ENCODE results near the gene SH3TC2.

DNA sequence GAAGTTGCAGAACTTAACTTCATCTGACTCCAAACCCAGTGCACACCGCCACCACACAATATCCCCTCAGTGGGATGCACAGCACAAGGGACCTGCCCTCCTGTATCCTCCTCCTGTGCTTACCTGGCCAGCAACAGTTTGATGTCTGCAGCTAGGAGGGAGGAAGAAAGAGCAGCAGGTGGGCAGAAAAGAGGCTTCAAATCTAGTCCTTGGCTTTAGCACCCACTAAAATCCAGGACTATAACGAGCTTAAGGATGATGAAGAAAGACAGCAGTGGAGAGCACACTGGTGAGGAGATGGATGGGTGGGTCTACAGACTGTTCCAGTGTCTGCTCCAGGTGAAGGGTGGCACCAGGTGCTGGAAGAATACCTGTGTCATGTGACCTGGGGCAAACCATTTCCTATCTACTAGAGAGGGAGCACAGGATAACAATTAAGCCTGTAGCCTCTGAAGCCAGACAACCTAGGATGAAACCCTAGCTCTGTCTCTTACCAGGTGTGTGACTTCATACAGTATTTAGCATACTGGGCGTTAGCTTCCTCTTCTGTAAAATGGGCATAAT is 100.0 kb downstream of the SH3TC2 start:
- TF ChIP-seq, protein P1, sequence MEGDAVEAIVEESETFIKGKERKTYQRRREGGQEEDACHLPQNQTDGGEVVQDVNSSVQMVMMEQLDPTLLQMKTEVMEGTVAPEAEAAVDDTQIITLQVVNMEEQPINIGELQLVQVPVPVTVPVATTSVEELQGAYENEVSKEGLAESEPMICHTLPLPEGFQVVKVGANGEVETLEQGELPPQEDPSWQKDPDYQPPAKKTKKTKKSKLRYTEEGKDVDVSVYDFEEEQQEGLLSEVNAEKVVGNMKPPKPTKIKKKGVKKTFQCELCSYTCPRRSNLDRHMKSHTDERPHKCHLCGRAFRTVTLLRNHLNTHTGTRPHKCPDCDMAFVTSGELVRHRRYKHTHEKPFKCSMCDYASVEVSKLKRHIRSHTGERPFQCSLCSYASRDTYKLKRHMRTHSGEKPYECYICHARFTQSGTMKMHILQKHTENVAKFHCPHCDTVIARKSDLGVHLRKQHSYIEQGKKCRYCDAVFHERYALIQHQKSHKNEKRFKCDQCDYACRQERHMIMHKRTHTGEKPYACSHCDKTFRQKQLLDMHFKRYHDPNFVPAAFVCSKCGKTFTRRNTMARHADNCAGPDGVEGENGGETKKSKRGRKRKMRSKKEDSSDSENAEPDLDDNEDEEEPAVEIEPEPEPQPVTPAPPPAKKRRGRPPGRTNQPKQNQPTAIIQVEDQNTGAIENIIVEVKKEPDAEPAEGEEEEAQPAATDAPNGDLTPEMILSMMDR (conservative IDR thresholded peaks at IDR 0.05; ENCODE audit: low read depth, low read length): no peak
- no peak for TF ChIP-seq EZH2phosphoT487 (IDR thresholded peaks at IDR 0.05; ENCODE audit: borderline replicate concordance, low read length)
